GM18508 (cell line): ENCODE measurements around the gene CCDC160.

Experiments
- ATAC-seq: cut with Tn5 transposase; IDR thresholded peaks from one replicate; pipeline ENCODE4 v1.9.1; 2021; ENCODE audit warnings: moderate number of reproducible peaks; ENCODE audit not compliant: insufficient read depth, unreplicated experiment

Gene CCDC160

DNA sequence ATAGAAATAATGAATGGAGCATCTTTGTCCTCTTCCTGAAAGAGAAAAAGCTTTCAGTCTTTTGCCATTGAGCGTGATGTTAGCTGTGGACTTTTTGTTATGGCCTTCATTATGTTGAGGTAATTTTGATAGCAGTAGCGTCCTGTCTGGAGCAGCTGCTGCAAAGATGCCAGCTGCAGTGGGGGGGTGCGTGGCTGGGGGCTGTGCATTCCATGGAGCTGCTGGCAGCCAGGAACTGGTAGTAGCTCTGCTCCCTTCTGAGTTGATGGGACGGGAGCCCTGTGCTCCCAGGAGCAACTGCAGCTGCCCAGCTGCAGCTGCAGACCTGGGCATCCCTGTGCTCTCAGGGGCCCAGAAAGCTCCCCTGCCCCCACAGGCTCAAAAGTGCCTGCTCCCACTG lies 50.4 kb downstream of the CCDC160 start:
- ATAC-seq, result no peak

- ATAC-seq, result no peak
Measured at GRCh38 chrX:134294548-134294947, 57.6 kb downstream of the CCDC160 start.
